HCT116 (cell line): ENCODE results near the gene ZBTB7B. TPM values are rescaled to one million over a fixed set of nuclear protein-coding genes. Genes with fewer than 3 reads are reported as not detected.

Source experiments
- ATAC-seq: fragments of 200-7000 bp; cut with Tn5 transposase; 2 replicates; pipeline ENCODE4 v1.9.1; 2020; ENCODE audit warnings: mild to moderate bottlenecking, moderate library complexity
- BruUV-seq: library from RNA; stranded (reverse); fragments of 400-500 nt; replicated peaks from 2 replicates; lab custom pipeline; 2021; lab: Mats Ljungman, UMichigan
- CTCF ChIA-PET: fragments of 300-600 bp; sonication (Branson Sonifier 250); formaldehyde crosslinking; loops from one replicate; lab custom pipeline; 2021; ENCODE audit warnings: antibody characterized with exemption; lab: Charles Lee
- POLR2A ChIA-PET: fragments of 300-600, 350-600 bp; sonication (Branson Sonifier 250); formaldehyde crosslinking; loops from one replicate; lab custom pipeline; 2021; ENCODE audit warnings: antibody characterized with exemption; lab: Charles Lee
- RAD21 ChIA-PET, 2 experiments: fragments of 300-600 bp; sonication (Branson Sonifier 250); formaldehyde crosslinking; loops; one replicate each; lab custom pipeline; 2023; ENCODE audit warnings: low total read pairs in 2 of 2; ENCODE audit not compliant: uncharacterized antibody in 2 of 2, unreplicated experiment in 2 of 2, low non-redundant PET in 1 of 2; lab: Charles Lee
- DNase-seq: peaks from one replicate; pipeline ENCODE4 v3.0.0-alpha.2; 2010; ENCODE audit warnings: low read depth, low spot score
- H2AFZ ChIP-seq: fragments of 200-600 bp; shearing (Covaris generic), sonication (generic); 2 replicates; pipeline ENCODE4 v1.6.1; 2017; ENCODE audit warnings: low read depth, mixed run types, mixed read lengths, antibody characterized with exemption, low read length; ENCODE audit not compliant: poor library complexity, severe bottlenecking
- H3K27ac ChIP-seq: 2 replicates; pipeline ENCODE4 v1.5.1; 2012; ENCODE audit warnings: low read depth, low read length
- H3K27me3 ChIP-seq: fragments of 200-600 bp; sonication (generic); 2 replicates; pipeline ENCODE4 v1.6.1; 2016; ENCODE audit warnings: mixed run types, low read length, mixed read lengths; ENCODE audit not compliant: insufficient read depth
- H3K36me3 ChIP-seq, 2 experiments: fragments of 200-500 bp in 1 of 2; fragments of 200-600 bp in 1 of 2; sonication (Bioruptor generic) in 1 of 2; sonication (generic) in 1 of 2; 2 replicates each; pipeline versions ENCODE4 v1.5.1 to v1.6.1; 2014 to 2016; ENCODE audit warnings: low read length in 2 of 2, inconsistent platforms in 1 of 2, mixed read lengths in 1 of 2, mixed run types in 1 of 2; ENCODE audit not compliant: insufficient read depth in 2 of 2, control insufficient read depth in 1 of 2
- H3K4me1 ChIP-seq, 2 experiments: fragments of 200-600 bp in 1 of 2; sonication (generic) in 1 of 2; 2 replicates each; pipeline versions ENCODE4 v1.5.1 to v1.6.1; 2012 to 2017; ENCODE audit warnings: low read length in 2 of 2, inconsistent platforms in 1 of 2, mild to moderate bottlenecking in 1 of 2, mixed read lengths in 1 of 2, mixed run types in 1 of 2, moderate library complexity in 1 of 2; ENCODE audit not compliant: insufficient read depth in 2 of 2, control insufficient read depth in 1 of 2
- H3K4me2 ChIP-seq: fragments of 200-600 bp; sonication (generic); 2 replicates; pipeline ENCODE4 v1.6.1; 2017; ENCODE audit warnings: mixed run types, low read length, mixed read lengths
- H3K4me3 ChIP-seq, 2 experiments: fragments of 200-600 bp in 1 of 2; sonication (generic) in 1 of 2; replicated peaks in 1 of 2; 2 replicates each; pipeline ENCODE4 v1.5.1; 2011 to 2016; ENCODE audit warnings: low read length in 2 of 2, control low read depth in 1 of 2, low read depth in 1 of 2, mild to moderate bottlenecking in 1 of 2, mixed read lengths in 1 of 2, mixed run types in 1 of 2
- H3K79me2 ChIP-seq: fragments of 200-600 bp; sonication (generic); 2 replicates; pipeline ENCODE4 v1.6.1; 2017; ENCODE audit warnings: mild to moderate bottlenecking, mixed run types, low read length, moderate library complexity, mixed read lengths; ENCODE audit not compliant: insufficient read depth
- H3K9ac ChIP-seq: fragments of 200-600 bp; sonication (generic); 2 replicates; pipeline ENCODE4 v1.6.1; 2016; ENCODE audit warnings: low read length, mixed read lengths
- H3K9me2 ChIP-seq: fragments of 200-600 bp; sonication (generic), shearing (Covaris generic); 2 replicates; pipeline ENCODE4 v1.6.1; 2017; ENCODE audit warnings: mixed run types, mild to moderate bottlenecking, moderate library complexity; ENCODE audit not compliant: insufficient read depth
- H3K9me3 ChIP-seq, 2 experiments: fragments of 200-500 bp in 1 of 2; fragments of 200-600 bp in 1 of 2; sonication (Bioruptor generic) in 1 of 2; sonication (generic) in 1 of 2; 2 replicates each; pipeline ENCODE4 v1.6.1; 2014 to 2017; ENCODE audit warnings: low read length in 2 of 2, mixed read lengths in 2 of 2, inconsistent platforms in 1 of 2, low read depth in 1 of 2, mild to moderate bottlenecking in 1 of 2, mixed run types in 1 of 2, moderate library complexity in 1 of 2; ENCODE audit not compliant: control insufficient read depth in 1 of 2, insufficient read depth in 1 of 2
- H4K20me1 ChIP-seq: fragments of 200-600 bp; sonication (generic), shearing (Covaris generic); 2 replicates; pipeline ENCODE4 v1.6.1; 2017; ENCODE audit warnings: mixed run types, mild to moderate bottlenecking, moderate library complexity; ENCODE audit not compliant: insufficient read depth
- ATF3 ChIP-seq: IDR thresholded peaks from 2 replicates; pipeline ENCODE4 v1.6.1; 2012
- CEBPB ChIP-seq: IDR thresholded peaks from 2 replicates; pipeline ENCODE4 v1.6.1; 2012; ENCODE audit warnings: low read depth
- CTCF ChIP-seq, 3 experiments: fragments of 200-600 bp in 1 of 3; sonication (generic) in 1 of 3; IDR thresholded peaks in 2 of 3; conservative IDR thresholded peaks in 1 of 3; 2 replicates each; pipeline ENCODE4 v1.5.1; 2012 to 2017; ENCODE audit warnings: low read depth in 2 of 3, low read length in 2 of 3, antibody characterized with exemption in 1 of 3, borderline replicate concordance in 1 of 3, control low read depth in 1 of 3, mild to moderate bottlenecking in 1 of 3, mixed read lengths in 1 of 3, mixed run types in 1 of 3, moderate library complexity in 1 of 3; ENCODE audit not compliant: insufficient read depth in 1 of 3
- EZH2 ChIP-seq: fragments of 200-600 bp; sonication (generic); IDR thresholded peaks from 2 replicates; pipeline ENCODE4 v1.6.1; 2017; ENCODE audit warnings: antibody characterized with exemption, mixed run types
- EZH2phosphoT487 ChIP-seq: fragments of 200-600 bp; IDR thresholded peaks from 2 replicates; pipeline ENCODE4 v1.6.1; 2018; ENCODE audit warnings: antibody characterized with exemption, borderline replicate concordance
- JUND ChIP-seq: IDR thresholded peaks from 2 replicates; pipeline ENCODE4 v1.6.1; 2012
- RAD21 ChIP-seq: IDR thresholded peaks from 2 replicates; pipeline ENCODE4 v1.6.1; 2012; ENCODE audit warnings: low read depth, mild to moderate bottlenecking
- REST ChIP-seq: IDR thresholded peaks from 2 replicates; pipeline ENCODE4 v1.6.1; 2012; ENCODE audit warnings: low read depth
- SIN3A ChIP-seq: IDR thresholded peaks from 2 replicates; pipeline ENCODE4 v1.6.1; 2012; ENCODE audit warnings: low read depth
- SP1 ChIP-seq: IDR thresholded peaks from 2 replicates; pipeline ENCODE4 v1.6.1; 2012; ENCODE audit warnings: low read depth
- TCF7L2 ChIP-seq: IDR thresholded peaks from 2 replicates; pipeline ENCODE4 v1.7.0; 2011; ENCODE audit warnings: borderline replicate concordance, inconsistent platforms; ENCODE audit not compliant: insufficient read depth, insufficient read length; ENCODE audit errors: extremely low read depth
- YY1 ChIP-seq: IDR thresholded peaks from 2 replicates; pipeline ENCODE4 v1.6.1; 2011; ENCODE audit warnings: low read length, low read depth, moderate library complexity, mild to moderate bottlenecking; ENCODE audit not compliant: insufficient replicate concordance; ENCODE audit errors: extremely low read depth
- ZFX ChIP-seq: fragments of 450-650 bp; IDR thresholded peaks from 2 replicates; pipeline ENCODE4 v1.6.1; 2017
- ZNF274 ChIP-seq: fragments of 200-500 bp; sonication (Bioruptor generic); IDR thresholded peaks from 2 replicates; pipeline ENCODE4 v1.6.1; 2014; ENCODE audit warnings: mild to moderate bottlenecking, low read depth, low read length, inconsistent platforms
- intact Hi-C: fragments of 100-400 bp; cut with micrococcal nuclease; formaldehyde crosslinking; loops from 2 replicates; pipeline ENCODE4 v1.10.0; 2022
- total RNA-seq: library from RNA; stranded (reverse); gene quantifications from one replicate; pipeline ENCODE4 v1.2.1, GENCODE V29; 2021; ENCODE audit not compliant: unreplicated experiment

Gene ZBTB7B
- total RNA-seq, 1 experiment from 2014 or later = 57.0 TPM

GRCh38 chr1:155063550-155064110 lies 61.0 kb downstream of the ZBTB7B start, which contains the start of gene EFNA4 (continued):
- TF ChIP-seq ZFX (no peak), JUND (no peak), CEBPB (no peak), ATF3 (no peak)

- CTCF ChIA-PET = interaction anchor here (0.5 to 6.7 kb wide), 6 partner anchors 12 to 130 kb away, joined by 3 to 44 read pairs (median 6); partner anchors contain the start of gene KRTCAP2
- RAD21 ChIA-PET = interaction anchor here in 1 of 2 experiments (1.2 to 2.3 kb wide), 2 partner anchors 14 to 20 kb away, joined by 4 to 9 read pairs; partner anchors contain the start of gene EFNA3
- H3K9me2 ChIP-seq = no peaks in the 10 kb centered on the region
- ATAC-seq (peak; percentile 37), DNase-seq (no peak)
- intact Hi-C loops = loop anchor here (5.0 kb wide), 3 partner anchors 92 to 507 kb away; partner anchors contain the start of genes CKS1B, SHC1 and UBE2Q1
- peak overlapping the region; percentile 95 for H3K4me2 ChIP-seq
- POLR2A ChIA-PET = interaction anchor here (1.4 to 1.6 kb wide), 2 partner anchors 16 to 21 kb away, joined by 5 to 7 read pairs; no protein-coding TSS in a partner anchor
- TSS peak; percentile 80 for BruUV-seq
- peaks cover 21 to 35% of the 10 kb centered on the region in 2 experiments for H3K4me1 ChIP-seq
- H3K79me2 ChIP-seq = 0 out of 2 replicates have a peak, but pooled peaks cover 5% of the 10 kb centered on the region
- no peaks in the 10 kb centered on the region for H4K20me1 ChIP-seq
- H3K9ac ChIP-seq = peak overlapping the region; percentile 72
- H3K27ac ChIP-seq = peak overlapping the region; percentile 93
- H3K4me3 ChIP-seq = peak overlapping the region; percentile 77 to 84
- H2AFZ ChIP-seq = no peak overlapping the region
- H3K27me3 ChIP-seq = no peaks in the 10 kb centered on the region
- no peaks in the 10 kb centered on the region for H3K9me3 ChIP-seq
- no peak for TF ChIP-seq EZH2phosphoT487
- TF ChIP-seq CTCF (IDR thresholded peaks at IDR 0.05 in 2 of 3, conservative IDR thresholded peaks at IDR 0.05 in 1 of 3; ENCODE audit: borderline replicate concordance in 1 of 3, insufficient read depth in 1 of 3, low read depth in 2 of 3, low read length in 2 of 3) = no peak
- no peak for TF ChIP-seq SP1
- peak; percentile 18; the same call in 1 of the 2 replicates for TF ChIP-seq SIN3A
- no peak for TF ChIP-seq ZFX
- TF ChIP-seq EZH2 = no peak
- no peak for TF ChIP-seq REST
- TF ChIP-seq ZNF274 = no peak
- TF ChIP-seq JUND = no peak
- TF ChIP-seq YY1 = no peak
- TF ChIP-seq RAD21 = no peak
- peak; percentile 4 for TF ChIP-seq TCF7L2
- peaks cover 8 to 15% of the 10 kb centered on the region in 2 experiments; a peak in 3 of 4 replicates for H3K36me3 ChIP-seq
These were observed 61.7 kb downstream of the ZBTB7B start for GRCh38 chr1:155064111-155064831.
